ENCODE data around the gene AUTS2. TPM values are rescaled to one million over a fixed set of nuclear protein-coding genes. Genes with fewer than 3 reads are reported as not detected.

The AUTS2 gene
- total RNA-seq, 2 experiments from 2014 or later, result 4.0 to 4.7 TPM

- H3K27ac Mint-ChIP-seq, result no peak overlapping the region
- H3K4me1 Mint-ChIP-seq (ENCODE audit: low read depth), result no peaks in the 10 kb centered on the region
- no peaks in the 10 kb centered on the region for H3K36me3 Mint-ChIP-seq
- H3K4me3 Mint-ChIP-seq, result no peak overlapping the region
- intact Hi-C loops (cut with micrococcal nuclease), result no loop called here
- CTCF ChIA-PET, result no interaction called here
- POLR2A ChIA-PET, result no interaction called here
- H3K9me3 Mint-ChIP-seq, result no peaks in the 10 kb centered on the region
- no peaks in the 10 kb centered on the region for H3K27me3 Mint-ChIP-seq
- no peak for DNase-seq
These were observed 270.6 kb downstream of the AUTS2 start for GRCh38 chr7:69868921-69869320.

GRCh38 chr7:69871213-69871885 lies 273.1 kb downstream of the AUTS2 start:
- Mint-ChIP-seq H3K9me3 (no peaks in the 10 kb centered on the region), H3K27ac (no peak overlapping the region), H3K4me1 (ENCODE audit: low read depth) (no peaks in the 10 kb centered on the region), H3K27me3 (no peaks in the 10 kb centered on the region), H3K36me3 (no peaks in the 10 kb centered on the region), H3K4me3 (no peak overlapping the region)
- DNase-seq, result no peak
- CTCF ChIA-PET, result no interaction called here
- intact Hi-C loops (cut with micrococcal nuclease), result no loop called here
- POLR2A ChIA-PET, result no interaction called here

GRCh38 chr7:69871886-69872569 lies 273.8 kb downstream of the AUTS2 start:
- no peaks in the 10 kb centered on the region for H3K4me1 Mint-ChIP-seq (ENCODE audit: low read depth)
- H3K4me3 Mint-ChIP-seq, result no peak overlapping the region
- no peaks in the 10 kb centered on the region for H3K36me3 Mint-ChIP-seq
- ChIA-PET POLR2A (no interaction called here), CTCF (no interaction called here)
- DNase-seq, result no peak
- no peaks in the 10 kb centered on the region for H3K27me3 Mint-ChIP-seq
- H3K9me3 Mint-ChIP-seq, result no peaks in the 10 kb centered on the region
- H3K27ac Mint-ChIP-seq, result no peak overlapping the region
- intact Hi-C loops (cut with micrococcal nuclease), result no loop called here

- Mint-ChIP-seq H3K36me3 (no peaks in the 10 kb centered on the region), H3K9me3 (no peaks in the 10 kb centered on the region), H3K4me3 (no peak overlapping the region), H3K4me1 (ENCODE audit: low read depth) (no peaks in the 10 kb centered on the region), H3K27ac (no peak overlapping the region), H3K27me3 (no peaks in the 10 kb centered on the region)
- intact Hi-C loops (cut with micrococcal nuclease), result no loop called here
- DNase-seq, result no peak
- POLR2A ChIA-PET, result no interaction called here
- CTCF ChIA-PET, result interaction anchor here (1.1 kb wide), 1 partner anchor 824 kb away, joined by 5 read pairs; no protein-coding TSS in a partner anchor
These were observed 275.2 kb downstream of the AUTS2 start for GRCh38 chr7:69873512-69873911.

DNA sequence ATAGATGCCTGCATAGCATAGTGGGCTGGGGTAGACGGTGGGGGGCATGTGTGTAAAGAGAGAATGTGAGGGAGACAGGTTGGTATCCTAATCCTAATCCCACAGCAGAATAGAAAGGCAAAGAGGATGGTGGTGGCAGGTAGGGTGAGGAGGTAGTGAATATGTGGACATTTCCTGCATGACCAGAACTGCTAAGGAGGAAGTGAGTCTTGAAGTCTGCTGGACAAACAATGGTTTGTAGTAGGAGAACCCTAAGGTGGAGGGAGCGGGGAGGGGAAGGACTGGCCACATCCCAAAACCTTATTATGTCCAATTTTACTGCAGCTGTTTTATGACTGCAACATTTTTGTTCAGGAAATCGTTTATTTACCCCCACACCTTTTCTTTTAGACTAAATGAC lies 279.7 kb downstream of the AUTS2 start:
- no peak for DNase-seq
- peaks cover 1% of the 10 kb centered on the region for H3K27me3 Mint-ChIP-seq
- H3K36me3 Mint-ChIP-seq, result no peaks in the 10 kb centered on the region
- no peaks in the 10 kb centered on the region for H3K4me1 Mint-ChIP-seq (ENCODE audit: low read depth)
- no peak overlapping the region for H3K27ac Mint-ChIP-seq
- CTCF ChIA-PET, result no interaction called here
- intact Hi-C loops (cut with micrococcal nuclease), result no loop called here
- H3K9me3 Mint-ChIP-seq, result no peaks in the 10 kb centered on the region
- POLR2A ChIA-PET, result no interaction called here
- H3K4me3 Mint-ChIP-seq, result no peak overlapping the region

DNA sequence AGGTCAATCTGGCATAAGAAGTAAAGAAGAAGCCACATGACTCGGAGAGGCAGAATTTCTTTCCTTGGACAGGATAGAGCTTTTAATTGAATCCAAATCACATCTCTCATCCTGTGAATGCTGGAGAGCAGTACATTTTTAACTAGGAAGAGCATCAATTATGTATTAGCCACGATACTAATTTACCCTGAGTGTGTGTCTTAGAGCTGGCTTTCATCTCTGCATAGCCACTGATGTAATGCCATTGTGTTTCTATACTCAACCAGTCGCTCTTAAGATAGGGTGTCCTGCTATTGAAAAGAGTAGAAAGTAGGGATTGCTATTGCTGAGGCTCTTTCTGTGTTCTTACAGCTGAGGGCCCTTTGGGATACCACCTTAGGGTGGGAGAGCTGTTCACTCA lies 280.3 kb downstream of the AUTS2 start:
- ChIA-PET CTCF (no interaction called here), POLR2A (no interaction called here)
- no peak overlapping the region for H3K4me3 Mint-ChIP-seq
- no peaks in the 10 kb centered on the region for H3K4me1 Mint-ChIP-seq (ENCODE audit: low read depth)
- intact Hi-C loops (cut with micrococcal nuclease), result no loop called here
- H3K27ac Mint-ChIP-seq, result no peak overlapping the region
- peaks cover 1% of the 10 kb centered on the region for H3K27me3 Mint-ChIP-seq
- no peaks in the 10 kb centered on the region for H3K36me3 Mint-ChIP-seq
- no peak for DNase-seq
- no peaks in the 10 kb centered on the region for H3K9me3 Mint-ChIP-seq

DNA sequence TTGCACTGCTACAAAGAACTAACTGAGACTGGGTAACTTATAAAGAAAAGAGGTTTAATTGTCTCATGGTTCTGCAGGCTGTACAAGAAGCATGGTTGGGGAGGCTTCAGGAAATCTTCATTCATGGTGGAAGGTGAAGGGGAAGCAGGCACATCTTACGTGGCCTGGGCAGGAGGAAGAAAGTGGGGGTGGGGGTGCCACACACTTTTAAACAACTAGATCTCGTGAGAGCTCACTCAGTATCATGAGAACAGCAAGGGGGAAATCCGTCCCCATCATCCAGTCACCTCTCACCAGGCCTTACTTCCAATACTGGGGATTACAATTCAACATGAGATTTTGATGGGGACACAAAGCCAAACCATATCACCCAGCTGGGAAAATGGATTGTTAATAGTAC lies 281.7 kb downstream of the AUTS2 start:
- Mint-ChIP-seq H3K4me3 (no peak overlapping the region), H3K27me3 (peaks cover 1% of the 10 kb centered on the region), H3K27ac (no peak overlapping the region), H3K9me3 (no peaks in the 10 kb centered on the region), H3K4me1 (ENCODE audit: low read depth) (no peaks in the 10 kb centered on the region), H3K36me3 (no peaks in the 10 kb centered on the region)
- ChIA-PET POLR2A (no interaction called here), CTCF (no interaction called here)
- intact Hi-C loops (cut with micrococcal nuclease), result no loop called here
- DNase-seq, result no peak

- intact Hi-C loops (cut with micrococcal nuclease), result no loop called here
- Mint-ChIP-seq H3K27me3 (peaks cover 1% of the 10 kb centered on the region), H3K36me3 (no peaks in the 10 kb centered on the region), H3K4me1 (ENCODE audit: low read depth) (no peaks in the 10 kb centered on the region), H3K9me3 (no peaks in the 10 kb centered on the region), H3K27ac (no peak overlapping the region), H3K4me3 (no peak overlapping the region)
- CTCF ChIA-PET, result no interaction called here
- POLR2A ChIA-PET, result no interaction called here
- DNase-seq, result no peak
These were observed 282.6 kb downstream of the AUTS2 start for GRCh38 chr7:69880840-69881239.

DNA sequence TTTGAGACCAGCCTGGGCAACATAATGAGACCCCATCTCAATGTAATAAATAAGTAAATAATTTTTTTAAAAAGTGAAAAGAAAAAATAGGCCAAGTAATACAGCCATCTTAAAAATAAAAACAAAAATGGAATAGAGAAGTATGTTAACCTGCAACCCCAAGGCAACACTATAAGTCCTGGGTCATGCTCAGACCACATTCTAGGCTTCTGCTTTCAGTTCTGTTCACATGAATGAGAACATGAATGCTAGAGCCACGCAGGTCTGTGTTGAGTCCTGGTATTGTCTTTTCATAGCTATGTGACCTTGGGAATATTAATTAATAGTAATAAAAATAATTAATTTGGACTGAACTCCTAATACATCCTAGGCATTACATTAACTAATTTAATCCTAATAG lies 284.0 kb downstream of the AUTS2 start:
- intact Hi-C loops (cut with micrococcal nuclease), result no loop called here
- Mint-ChIP-seq H3K27me3 (peaks cover 1% of the 10 kb centered on the region), H3K4me3 (no peak overlapping the region), H3K27ac (no peak overlapping the region), H3K4me1 (ENCODE audit: low read depth) (no peaks in the 10 kb centered on the region), H3K36me3 (no peaks in the 10 kb centered on the region), H3K9me3 (no peaks in the 10 kb centered on the region)
- DNase-seq, result no peak
- ChIA-PET POLR2A (no interaction called here), CTCF (no interaction called here)

- POLR2A ChIA-PET, result no interaction called here
- Mint-ChIP-seq H3K27me3 (peaks cover 1% of the 10 kb centered on the region), H3K27ac (no peak overlapping the region), H3K4me1 (ENCODE audit: low read depth) (no peaks in the 10 kb centered on the region), H3K9me3 (no peaks in the 10 kb centered on the region), H3K4me3 (no peak overlapping the region), H3K36me3 (no peaks in the 10 kb centered on the region)
- CTCF ChIA-PET, result no interaction called here
- intact Hi-C loops (cut with micrococcal nuclease), result no loop called here
- DNase-seq, result no peak
These were observed 285.2 kb downstream of the AUTS2 start for GRCh38 chr7:69883399-69883891.

DNA sequence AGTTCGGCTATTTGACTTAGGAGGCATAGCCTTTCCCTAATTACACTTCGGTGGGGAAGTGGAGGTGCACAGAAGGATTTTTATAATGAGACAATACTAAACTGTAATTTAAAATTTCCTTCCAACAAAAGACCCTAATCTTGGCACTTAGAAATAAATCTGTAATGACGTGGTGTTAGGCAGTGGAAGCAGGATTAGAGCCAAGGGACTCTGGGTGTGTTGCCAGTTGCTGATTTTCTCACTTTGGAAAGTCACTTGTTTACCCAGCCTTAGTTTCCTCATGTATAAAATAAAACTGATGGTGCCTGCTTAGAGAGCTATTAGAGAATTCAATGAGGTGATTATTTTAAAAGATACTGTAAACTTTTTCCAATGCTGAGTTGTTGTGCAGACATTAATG lies 287.2 kb downstream of the AUTS2 start:
- Mint-ChIP-seq H3K36me3 (no peaks in the 10 kb centered on the region), H3K9me3 (no peaks in the 10 kb centered on the region), H3K4me1 (ENCODE audit: low read depth) (no peaks in the 10 kb centered on the region), H3K27ac (no peak overlapping the region), H3K27me3 (no peaks in the 10 kb centered on the region), H3K4me3 (no peak overlapping the region)
- ChIA-PET POLR2A (no interaction called here), CTCF (no interaction called here)
- intact Hi-C loops (cut with micrococcal nuclease), result no loop called here
- no peak for DNase-seq

GRCh38 chr7:69889338-69889975 lies 291.2 kb downstream of the AUTS2 start:
- Mint-ChIP-seq H3K36me3 (no peaks in the 10 kb centered on the region), H3K27ac (no peak overlapping the region), H3K4me3 (no peak overlapping the region), H3K4me1 (ENCODE audit: low read depth) (no peaks in the 10 kb centered on the region), H3K9me3 (no peaks in the 10 kb centered on the region), H3K27me3 (no peaks in the 10 kb centered on the region)
- CTCF ChIA-PET, result no interaction called here
- POLR2A ChIA-PET, result no interaction called here
- DNase-seq, result no peak
- intact Hi-C loops (cut with micrococcal nuclease), result no loop called here

DNA sequence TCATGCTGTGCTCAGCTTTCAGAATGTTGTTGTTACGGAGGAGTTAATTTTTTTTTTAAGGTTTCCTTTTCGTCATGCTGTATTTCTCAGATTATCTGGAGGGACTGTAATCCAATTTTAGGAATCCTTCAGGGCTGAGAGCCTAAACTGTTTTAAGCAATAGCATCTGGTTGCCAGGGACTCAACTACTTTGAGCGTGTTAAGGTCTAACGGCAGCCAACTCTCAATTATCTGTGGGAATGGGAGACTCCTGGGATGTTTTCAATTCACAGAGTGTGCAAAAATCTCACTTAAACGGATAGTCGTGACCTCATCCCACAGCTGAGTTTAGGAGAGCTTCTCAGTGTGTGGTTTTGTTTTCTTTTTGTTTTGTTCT lies 291.7 kb downstream of the AUTS2 start:
- Mint-ChIP-seq H3K27ac (no peak overlapping the region), H3K4me1 (ENCODE audit: low read depth) (no peaks in the 10 kb centered on the region), H3K9me3 (no peaks in the 10 kb centered on the region), H3K4me3 (no peak overlapping the region), H3K36me3 (no peaks in the 10 kb centered on the region), H3K27me3 (no peaks in the 10 kb centered on the region)
- ChIA-PET CTCF (no interaction called here), POLR2A (no interaction called here)
- intact Hi-C loops (cut with micrococcal nuclease), result no loop called here
- DNase-seq, result no peak
